Dermis blood vessel endothelial cell (primary cell): ENCODE results near the gene EYS. TPM values are rescaled to one million over a fixed set of nuclear protein-coding genes. Genes with fewer than 3 reads are reported as not detected.

Source experiments
- DNase-seq: peaks from one replicate; pipeline ENCODE4 v3.0.0; 2010
- total RNA-seq: library from RNA; depleted of rRNA; stranded (reverse); fragments of >200 nt; gene quantifications from 2 replicates; pipeline ENCODE4 v1.2.3, GENCODE V29; 2014

Gene EYS
- total RNA-seq, 1 donor from 2014 or later: not detected

GRCh38 chr6:64428186-64428585, 1278.8 kb downstream of the EYS start:
- no peak for DNase-seq

- DNase-seq: no peak
These were observed 1291.1 kb downstream of the EYS start for GRCh38 chr6:64415926-64416325.

GRCh38 chr6:64411226-64411625, 1295.8 kb downstream of the EYS start:
- DNase-seq: no peak

GRCh38 chr6:64409948-64410347, 1297.1 kb downstream of the EYS start:
- no peak for DNase-seq

- DNase-seq: no peak
These were observed 1302.6 kb downstream of the EYS start for GRCh38 chr6:64404396-64404795.

GRCh38 chr6:64383277-64383676, 1323.7 kb downstream of the EYS start:
- DNase-seq: no peak

GRCh38 chr6:64376394-64376793, 1330.6 kb downstream of the EYS start:
- DNase-seq: no peak

GRCh38 chr6:64357430-64357829, 1349.6 kb downstream of the EYS start:
- no peak for DNase-seq

- DNase-seq: no peak
These were observed 1359.6 kb downstream of the EYS start for GRCh38 chr6:64347411-64347810.

GRCh38 chr6:64335195-64335594, 1371.8 kb downstream of the EYS start:
- DNase-seq: no peak

- no peak for DNase-seq
These were observed 1372.4 kb downstream of the EYS start for GRCh38 chr6:64334636-64335035.

GRCh38 chr6:64330694-64331307, 1376.2 kb downstream of the EYS start:
- DNase-seq: peak; percentile 4

- no peak for DNase-seq
These were observed 1380.1 kb downstream of the EYS start for GRCh38 chr6:64326939-64327338.

GRCh38 chr6:64325093-64325492, 1381.9 kb downstream of the EYS start:
- no peak for DNase-seq

- DNase-seq: no peak
These were observed 1396.8 kb downstream of the EYS start for GRCh38 chr6:64310214-64310613.

GRCh38 chr6:64301307-64302236, 1405.5 kb downstream of the EYS start:
- DNase-seq: no peak

GRCh38 chr6:64299176-64299575, 1407.8 kb downstream of the EYS start:
- DNase-seq: no peak

- no peak for DNase-seq
These were observed 1413.0 kb downstream of the EYS start for GRCh38 chr6:64294034-64294433.

- no peak for DNase-seq
These were observed 1413.7 kb downstream of the EYS start for GRCh38 chr6:64293298-64293697.

GRCh38 chr6:64290867-64291266, 1416.2 kb downstream of the EYS start:
- DNase-seq: no peak

GRCh38 chr6:64289931-64290330, 1417.1 kb downstream of the EYS start:
- no peak for DNase-seq

GRCh38 chr6:64288351-64288750, 1418.7 kb downstream of the EYS start:
- DNase-seq: no peak

- no peak for DNase-seq
These were observed 1425.9 kb downstream of the EYS start for GRCh38 chr6:64281167-64281566.

GRCh38 chr6:64280569-64280968, 1426.5 kb downstream of the EYS start:
- DNase-seq: peak; percentile 14
